Placental epithelial cell (primary cell): ENCODE data around the gene PALS1. TPM values are rescaled to one million over a fixed set of nuclear protein-coding genes. Genes with fewer than 3 reads are reported as not detected.

Experiments used
- total RNA-seq: library from RNA; depleted of rRNA; stranded (reverse); fragments of >200 nt; gene quantifications from 2 replicates; pipeline ENCODE4 v1.2.3, GENCODE V29; 2012

PALS1 gene
- 11.4 and 13.2 TPM in 2 replicates for total RNA-seq

GRCh38 chr14:67241411-67242167, at the start of gene PALS1:
TSS of gene PALS1 (plus strand) at chr14:67241435. CDS start at chr14:67279171, 37,736 bp downstream.

Other genes starting within 250 kb of the PALS1 start
- gene GARIN2, start 52.0 kb upstream of the PALS1 start, total RNA-seq = 0.39 TPM in 1 of 2 replicates, not detected in the other
- gene ATP6V1D, start 118.4 kb downstream of the PALS1 start, total RNA-seq = 56.9 and 90.8 TPM in 2 replicates
- 94.2 and 101 TPM in 2 replicates for gene EIF2S1, start 118.9 kb downstream of the PALS1 start, total RNA-seq
- 22.4 and 26.7 TPM in 2 replicates for gene PLEK2, start 170.7 kb downstream of the PALS1 start, total RNA-seq
- gene TMEM229B, start 247.3 kb downstream of the PALS1 start, total RNA-seq = under 0.01 and 0.22 TPM in 2 replicates